ENCODE data around the gene SMIM32.

SMIM32 gene

GRCh38 chr5:136192015-136192525 is 892 bp downstream of the SMIM32 start:
- Histone ChIP-seq H3K4me3 (ENCODE audit: low read length, poor library complexity, severe bottlenecking) (no peak overlapping the region), H4K20me1 (ENCODE audit: insufficient read depth, low read length, poor library complexity, severe bottlenecking) (no peaks in the 10 kb centered on the region), H3K9ac (ENCODE audit: low read depth, low read length, poor library complexity, severe bottlenecking) (no peak overlapping the region)

GRCh38 chr5:136191304-136192014 is 1.5 kb downstream of the SMIM32 start:
- Histone ChIP-seq H3K27me3 (ENCODE audit: insufficient read depth, low read length, poor library complexity, severe bottlenecking) (no peaks in the 10 kb centered on the region), H2AFZ (ENCODE audit: low read length) (no peak overlapping the region), H3K4me1 (ENCODE audit: insufficient read depth, low read length, poor library complexity, severe bottlenecking) (no peaks in the 10 kb centered on the region), H3K9me2 (replicated peaks; ENCODE audit: low read depth, low read length) (no peaks in the 10 kb centered on the region), H3K9me3 (ENCODE audit: insufficient read depth, low read depth, low read length) (no peaks in the 10 kb centered on the region), H3K4me2 (ENCODE audit: low read depth, low read length, poor library complexity, severe bottlenecking) (no peak overlapping the region), H3K36me3 (ENCODE audit: insufficient read depth, low read length) (peaks cover 7% of the 10 kb centered on the region; the same call in 1 of the 2 replicates), H3K9ac (ENCODE audit: low read depth, low read length, poor library complexity, severe bottlenecking) (no peak overlapping the region), H3F3A (ENCODE audit: low read depth) (no peaks in the 10 kb centered on the region), H3K4me3 (ENCODE audit: low read length, poor library complexity, severe bottlenecking) (no peak overlapping the region), H3K79me2 (ENCODE audit: insufficient read depth, low read length) (no peaks in the 10 kb centered on the region), H4K20me1 (ENCODE audit: insufficient read depth, low read length, poor library complexity, severe bottlenecking) (no peaks in the 10 kb centered on the region)
- TF ChIP-seq EZH2phosphoT487 (IDR thresholded peaks at IDR 0.05; ENCODE audit: borderline replicate concordance) (no peak), CTCF (conservative IDR thresholded peaks at IDR 0.05; ENCODE audit: low read length) (no peak)

More at GRCh38 chr5:136192015-136192525, 892 bp downstream of the SMIM32 start:
- Histone ChIP-seq H3K9me2 (replicated peaks; ENCODE audit: low read depth, low read length) (no peaks in the 10 kb centered on the region), H3K36me3 (ENCODE audit: insufficient read depth, low read length) (peaks cover 7% of the 10 kb centered on the region; the same call in 1 of the 2 replicates), H3F3A (ENCODE audit: low read depth) (no peaks in the 10 kb centered on the region), H3K4me2 (ENCODE audit: low read depth, low read length, poor library complexity, severe bottlenecking) (no peak overlapping the region), H3K79me2 (ENCODE audit: insufficient read depth, low read length) (no peaks in the 10 kb centered on the region), H3K4me1 (ENCODE audit: insufficient read depth, low read length, poor library complexity, severe bottlenecking) (no peaks in the 10 kb centered on the region), H3K27me3 (ENCODE audit: insufficient read depth, low read length, poor library complexity, severe bottlenecking) (no peaks in the 10 kb centered on the region), H3K9me3 (ENCODE audit: insufficient read depth, low read depth, low read length) (no peaks in the 10 kb centered on the region), H2AFZ (ENCODE audit: low read length) (no peak overlapping the region)
- TF ChIP-seq EZH2phosphoT487 (IDR thresholded peaks at IDR 0.05; ENCODE audit: borderline replicate concordance) = no peak
- no peak for TF ChIP-seq CTCF (conservative IDR thresholded peaks at IDR 0.05; ENCODE audit: low read length)

- H3K4me1 ChIP-seq (ENCODE audit: insufficient read depth, low read length, poor library complexity, severe bottlenecking) = no peaks in the 10 kb centered on the region
- H3F3A ChIP-seq (ENCODE audit: low read depth) = no peaks in the 10 kb centered on the region
- H3K36me3 ChIP-seq (ENCODE audit: insufficient read depth, low read length) = peaks cover 7% of the 10 kb centered on the region; the same call in 1 of the 2 replicates
- no peak overlapping the region for H3K4me3 ChIP-seq (ENCODE audit: low read length, poor library complexity, severe bottlenecking)
- H3K79me2 ChIP-seq (ENCODE audit: insufficient read depth, low read length) = no peaks in the 10 kb centered on the region
- no peak overlapping the region for H2AFZ ChIP-seq (ENCODE audit: low read length)
- no peak for TF ChIP-seq EZH2phosphoT487 (IDR thresholded peaks at IDR 0.05; ENCODE audit: borderline replicate concordance)
- no peak for TF ChIP-seq CTCF (conservative IDR thresholded peaks at IDR 0.05; ENCODE audit: low read length)
- H3K9me3 ChIP-seq (ENCODE audit: insufficient read depth, low read depth, low read length) = no peaks in the 10 kb centered on the region
- no peak overlapping the region for H3K9ac ChIP-seq (ENCODE audit: low read depth, low read length, poor library complexity, severe bottlenecking)
- no peaks in the 10 kb centered on the region for H3K27me3 ChIP-seq (ENCODE audit: insufficient read depth, low read length, poor library complexity, severe bottlenecking)
- no peaks in the 10 kb centered on the region for H3K9me2 ChIP-seq (replicated peaks; ENCODE audit: low read depth, low read length)
- H3K4me2 ChIP-seq (ENCODE audit: low read depth, low read length, poor library complexity, severe bottlenecking) = no peak overlapping the region
- no peaks in the 10 kb centered on the region for H4K20me1 ChIP-seq (ENCODE audit: insufficient read depth, low read length, poor library complexity, severe bottlenecking)
These were observed 2.1 kb downstream of the SMIM32 start for GRCh38 chr5:136190904-136191303.

All from Loucy (cell line).